ENCODE results near the gene LGR5. TPM values are rescaled to one million over a fixed set of nuclear protein-coding genes. Genes with fewer than 3 reads are reported as not detected.

Gene LGR5
- total and polyA plus RNA-seq, 9 of the 15 experiments (the other 6 are each of a cell fraction or from before 2014, with no cell fraction given): not detected

DNA sequence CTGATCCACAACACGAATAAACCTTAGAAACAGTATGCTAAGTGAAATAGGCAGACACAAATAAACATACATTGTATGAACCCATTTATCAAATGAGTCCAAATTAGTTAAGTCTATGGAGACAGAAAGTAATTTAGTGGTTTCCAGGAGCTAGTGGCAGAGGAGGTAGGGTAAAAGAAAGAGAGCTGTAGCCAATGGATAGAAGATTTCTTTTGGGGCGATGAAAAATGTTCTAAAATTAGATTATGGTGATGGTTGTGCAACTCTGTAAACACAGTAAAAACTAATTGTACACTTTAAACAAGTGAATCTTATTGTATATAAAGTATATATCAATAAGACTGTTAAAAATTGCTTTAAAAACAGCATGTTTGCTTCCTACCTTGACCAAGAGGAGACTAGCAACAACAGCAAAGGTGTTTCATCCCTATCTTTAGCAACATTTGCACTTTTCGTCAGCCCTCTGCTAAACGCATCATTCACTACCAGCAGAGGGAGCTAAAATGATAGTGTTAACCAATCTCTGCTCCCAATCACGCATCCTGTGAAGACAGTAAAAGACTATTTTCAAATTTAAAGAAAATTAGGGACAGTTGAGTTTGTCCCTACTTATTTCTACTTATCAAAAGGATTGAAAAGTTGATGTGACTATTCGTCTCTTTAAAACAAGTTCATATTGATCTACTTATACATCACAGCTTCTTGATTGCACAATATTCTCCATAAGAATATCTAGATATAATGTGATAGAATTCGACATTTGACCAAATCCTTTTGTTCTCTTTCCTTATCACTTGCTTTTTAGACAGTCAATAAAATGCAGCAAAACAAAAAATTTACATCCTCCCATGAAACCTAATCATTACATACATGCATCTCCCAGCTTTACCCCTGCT, 24.0 kb upstream of the LGR5 start (continued):
- TF ChIP-seq, protein P1, sequence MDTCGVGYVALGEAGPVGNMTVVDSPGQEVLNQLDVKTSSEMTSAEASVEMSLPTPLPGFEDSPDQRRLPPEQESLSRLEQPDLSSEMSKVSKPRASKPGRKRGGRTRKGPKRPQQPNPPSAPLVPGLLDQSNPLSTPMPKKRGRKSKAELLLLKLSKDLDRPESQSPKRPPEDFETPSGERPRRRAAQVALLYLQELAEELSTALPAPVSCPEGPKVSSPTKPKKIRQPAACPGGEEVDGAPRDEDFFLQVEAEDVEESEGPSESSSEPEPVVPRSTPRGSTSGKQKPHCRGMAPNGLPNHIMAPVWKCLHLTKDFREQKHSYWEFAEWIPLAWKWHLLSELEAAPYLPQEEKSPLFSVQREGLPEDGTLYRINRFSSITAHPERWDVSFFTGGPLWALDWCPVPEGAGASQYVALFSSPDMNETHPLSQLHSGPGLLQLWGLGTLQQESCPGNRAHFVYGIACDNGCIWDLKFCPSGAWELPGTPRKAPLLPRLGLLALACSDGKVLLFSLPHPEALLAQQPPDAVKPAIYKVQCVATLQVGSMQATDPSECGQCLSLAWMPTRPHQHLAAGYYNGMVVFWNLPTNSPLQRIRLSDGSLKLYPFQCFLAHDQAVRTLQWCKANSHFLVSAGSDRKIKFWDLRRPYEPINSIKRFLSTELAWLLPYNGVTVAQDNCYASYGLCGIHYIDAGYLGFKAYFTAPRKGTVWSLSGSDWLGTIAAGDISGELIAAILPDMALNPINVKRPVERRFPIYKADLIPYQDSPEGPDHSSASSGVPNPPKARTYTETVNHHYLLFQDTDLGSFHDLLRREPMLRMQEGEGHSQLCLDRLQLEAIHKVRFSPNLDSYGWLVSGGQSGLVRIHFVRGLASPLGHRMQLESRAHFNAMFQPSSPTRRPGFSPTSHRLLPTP (IDR thresholded peaks at IDR 0.05; ENCODE audit: borderline replicate concordance, extremely low read depth, insufficient read length): no peak
- TF ChIP-seq ZNF561 (CRISPR knock-in tag; conservative IDR thresholded peaks at IDR 0.05): no peak
- TF ChIP-seq IRF9 (tag; IDR thresholded peaks at IDR 0.05): peak; percentile 13; the same call in 1 of the 2 replicates
- TF ChIP-seq RAD21 (CRISPR knock-in tag; conservative IDR thresholded peaks at IDR 0.05 in 1 of 2, IDR thresholded peaks at IDR 0.05 in 1 of 2): peak; percentile 80 to 91
- TF ChIP-seq BACH1 (tag; IDR thresholded peaks at IDR 0.05): no peak
- 0 out of 2 replicates have a peak, but pooled peaks have one; percentile 9 for TF ChIP-seq MAFG (tag; conservative IDR thresholded peaks at IDR 0.05)
- TF ChIP-seq RBM14 (IDR thresholded peaks at IDR 0.05; ENCODE audit: borderline replicate concordance, insufficient read depth, low read depth, low read length): no peak
- TF ChIP-seq ZNF354B (CRISPR knock-in tag; IDR thresholded peaks at IDR 0.05): no peak
- TF ChIP-seq ARID2 (IDR thresholded peaks at IDR 0.05): 0 out of 2 replicates have a peak, but pooled peaks have one; percentile 21
- TF ChIP-seq ARID4B (CRISPR knock-in tag; IDR thresholded peaks at IDR 0.05): no peak
- TF ChIP-seq PHB2 (IDR thresholded peaks at IDR 0.05; ENCODE audit: low read depth): no peak
- no peak for TF ChIP-seq GATAD2B (IDR thresholded peaks at IDR 0.05; ENCODE audit: borderline replicate concordance)
- TF ChIP-seq, protein P2, sequence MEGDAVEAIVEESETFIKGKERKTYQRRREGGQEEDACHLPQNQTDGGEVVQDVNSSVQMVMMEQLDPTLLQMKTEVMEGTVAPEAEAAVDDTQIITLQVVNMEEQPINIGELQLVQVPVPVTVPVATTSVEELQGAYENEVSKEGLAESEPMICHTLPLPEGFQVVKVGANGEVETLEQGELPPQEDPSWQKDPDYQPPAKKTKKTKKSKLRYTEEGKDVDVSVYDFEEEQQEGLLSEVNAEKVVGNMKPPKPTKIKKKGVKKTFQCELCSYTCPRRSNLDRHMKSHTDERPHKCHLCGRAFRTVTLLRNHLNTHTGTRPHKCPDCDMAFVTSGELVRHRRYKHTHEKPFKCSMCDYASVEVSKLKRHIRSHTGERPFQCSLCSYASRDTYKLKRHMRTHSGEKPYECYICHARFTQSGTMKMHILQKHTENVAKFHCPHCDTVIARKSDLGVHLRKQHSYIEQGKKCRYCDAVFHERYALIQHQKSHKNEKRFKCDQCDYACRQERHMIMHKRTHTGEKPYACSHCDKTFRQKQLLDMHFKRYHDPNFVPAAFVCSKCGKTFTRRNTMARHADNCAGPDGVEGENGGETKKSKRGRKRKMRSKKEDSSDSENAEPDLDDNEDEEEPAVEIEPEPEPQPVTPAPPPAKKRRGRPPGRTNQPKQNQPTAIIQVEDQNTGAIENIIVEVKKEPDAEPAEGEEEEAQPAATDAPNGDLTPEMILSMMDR (IDR thresholded peaks at IDR 0.05 in 2 of 3, conservative IDR thresholded peaks at IDR 0.05 in 1 of 3; ENCODE audit: insufficient read depth in 2 of 3, low read depth in 1 of 3, low read length in 3 of 3): peak; percentile 70 to 80 (median 72)
- TF ChIP-seq GATA2 (CRISPR knock-in tag; IDR thresholded peaks at IDR 0.05): 0 out of 2 replicates have a peak, but pooled peaks have one; percentile 19
- TF ChIP-seq CBX1 (IDR thresholded peaks at IDR 0.05; ENCODE audit: low read depth): no peak

All from K562 (cell line).